ENCODE data around the gene PRDM16.

GRCh38 chr1:3146458-3146857 is 77.5 kb downstream of the PRDM16 start:
- TF ChIP-seq ZFP3 (CRISPR knock-in tag; IDR thresholded peaks at IDR 0.05) (no peak), ISL1 (CRISPR knock-in tag; IDR thresholded peaks at IDR 0.05) (no peak)
